Endodermal cell (in vitro differentiated cells): ENCODE data around the gene SEMA3D. TPM values are rescaled to one million over a fixed set of nuclear protein-coding genes. Genes with fewer than 3 reads are reported as not detected.

Source experiments
- DNase-seq: peaks from one replicate; pipeline ENCODE4 v3.0.0-alpha.2; 2017
- H3K27ac ChIP-seq: 2 replicates; pipeline ENCODE4 v1.5.1; 2013; ENCODE audit warnings: mild to moderate bottlenecking, low read depth, low read length, moderate library complexity
- H3K27me3 ChIP-seq: 2 replicates; pipeline ENCODE4 v1.6.1; 2013; ENCODE audit warnings: mild to moderate bottlenecking, low read length, moderate library complexity; ENCODE audit not compliant: insufficient read depth, control insufficient read depth, poor library complexity, severe bottlenecking
- H3K36me3 ChIP-seq: 2 replicates; pipeline ENCODE4 v1.7.0; 2013; ENCODE audit warnings: mild to moderate bottlenecking, low read length, moderate library complexity; ENCODE audit not compliant: control insufficient read depth, insufficient read depth
- H3K4me1 ChIP-seq: one replicate; pipeline ENCODE4 v1.7.0; 2013; ENCODE audit warnings: low read length; ENCODE audit not compliant: control insufficient read depth, insufficient read depth
- H3K4me3 ChIP-seq: 2 replicates; pipeline ENCODE4 v1.5.1; 2013; ENCODE audit warnings: mild to moderate bottlenecking, low read length, moderate library complexity
- H3K9ac ChIP-seq: 2 replicates; pipeline ENCODE4 v1.6.1; 2013; ENCODE audit warnings: mild to moderate bottlenecking, low read length, moderate library complexity; ENCODE audit not compliant: poor library complexity, severe bottlenecking; ENCODE audit errors: extremely low read depth
- H3K9me3 ChIP-seq: 2 replicates; pipeline ENCODE4 v1.6.1; 2013; ENCODE audit warnings: mild to moderate bottlenecking, low read length, moderate library complexity; ENCODE audit not compliant: control insufficient read depth
- H3K27ac Mint-ChIP-seq: 2 replicates; pipeline ENCODE4 v1.8.0; 2020; ENCODE audit warnings: mixed read lengths
- H3K27me3 Mint-ChIP-seq: 2 replicates; pipeline ENCODE4 v1.8.0; 2021; ENCODE audit warnings: mild to moderate bottlenecking, mixed read lengths; ENCODE audit not compliant: insufficient read depth
- H3K36me3 Mint-ChIP-seq: 2 replicates; pipeline ENCODE4 v1.8.0; 2020; ENCODE audit warnings: low read depth, mixed read lengths
- H3K4me1 Mint-ChIP-seq: 2 replicates; pipeline ENCODE4 v1.8.0; 2020; ENCODE audit warnings: mixed read lengths
- H3K4me3 Mint-ChIP-seq: 2 replicates; pipeline ENCODE4 v1.8.0; 2020; ENCODE audit warnings: mild to moderate bottlenecking, moderate library complexity, mixed read lengths
- H3K9me3 Mint-ChIP-seq: 2 replicates; pipeline ENCODE4 v1.8.0; 2020; ENCODE audit warnings: mild to moderate bottlenecking, mixed read lengths
- WGBS, 2 experiments: methylation state at CpG; one replicate each; pipeline versions ENCODE4 v1.1.5 to v1.1.7; 2013; ENCODE audit warnings: missing lambda C conversion rate in 2 of 2, mixed read lengths in 1 of 2; ENCODE audit not compliant: insufficient coverage in 1 of 2, insufficient read length in 1 of 2; 5-methylcytosine and 5-hydroxymethylcytosine counted together
- total RNA-seq, 2 donors: library from RNA; stranded (reverse); fragmentation: NEBNext Ultra II Directional in 1 of 2; extraction: Animal tissue kit (Norgen Biotek cat#: 25700) in 1 of 2; gene quantifications; 2 replicates in 1 of 2; 3 replicates in 1 of 2; pipeline ENCODE4 v1.2.1, GENCODE V29; 2021
- TF ChIP-seq, protein P1 (sequence below): fragments of 200-600 bp; sonication (generic); conservative IDR thresholded peaks from 2 replicates; pipeline ENCODE4 v1.5.0; 2021; ENCODE audit warnings: antibody characterized with exemption, mild to moderate bottlenecking

Gene SEMA3D
- total RNA-seq, 2 donors from 2014 or later, result 6.5 to 13.9 TPM

DNA sequence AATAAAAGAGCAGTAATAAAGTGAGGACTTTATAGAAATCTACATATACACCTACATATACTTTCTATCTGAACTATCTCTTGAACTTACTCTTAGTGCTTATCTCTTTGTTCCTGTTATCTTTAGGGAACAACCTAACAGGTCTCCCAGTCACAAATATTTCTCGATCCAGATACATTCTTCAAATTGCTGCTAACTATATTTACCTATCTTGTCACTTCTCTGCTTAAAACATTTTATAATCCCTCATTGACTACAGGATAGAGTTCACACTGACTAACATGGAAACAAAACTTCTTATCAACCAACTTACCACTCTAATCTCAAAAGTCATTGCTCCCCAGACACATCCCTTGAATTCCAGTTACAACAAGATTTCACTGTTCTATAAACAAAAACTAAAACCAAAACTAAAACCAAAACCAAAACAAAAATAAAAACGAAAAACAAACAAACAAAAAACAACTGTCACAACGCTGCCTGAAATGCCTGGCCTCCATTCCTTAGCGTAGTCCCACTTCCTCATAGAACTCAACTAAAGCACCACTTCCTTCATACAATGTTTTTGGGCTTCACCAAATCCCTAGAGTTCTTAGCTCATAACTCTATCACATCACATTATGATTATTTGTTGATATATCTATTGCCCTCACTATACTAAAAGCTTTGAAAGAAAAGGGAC lies 134.7 kb downstream of the SEMA3D start:
- Histone ChIP-seq H3K27me3 (no peaks in the 10 kb centered on the region), H3K9me3 (no peaks in the 10 kb centered on the region), H3K27ac (no peak overlapping the region), H3K36me3 (no peaks in the 10 kb centered on the region), H3K4me3 (no peak overlapping the region), H3K4me1 (peaks cover 5% of the 10 kb centered on the region), H3K9ac (no peak overlapping the region)
- H3K4me3 Mint-ChIP-seq, result no peak overlapping the region
- H3K36me3 Mint-ChIP-seq, result no peaks in the 10 kb centered on the region
- H3K27ac Mint-ChIP-seq, result no peak overlapping the region
- TF ChIP-seq, protein P1, sequence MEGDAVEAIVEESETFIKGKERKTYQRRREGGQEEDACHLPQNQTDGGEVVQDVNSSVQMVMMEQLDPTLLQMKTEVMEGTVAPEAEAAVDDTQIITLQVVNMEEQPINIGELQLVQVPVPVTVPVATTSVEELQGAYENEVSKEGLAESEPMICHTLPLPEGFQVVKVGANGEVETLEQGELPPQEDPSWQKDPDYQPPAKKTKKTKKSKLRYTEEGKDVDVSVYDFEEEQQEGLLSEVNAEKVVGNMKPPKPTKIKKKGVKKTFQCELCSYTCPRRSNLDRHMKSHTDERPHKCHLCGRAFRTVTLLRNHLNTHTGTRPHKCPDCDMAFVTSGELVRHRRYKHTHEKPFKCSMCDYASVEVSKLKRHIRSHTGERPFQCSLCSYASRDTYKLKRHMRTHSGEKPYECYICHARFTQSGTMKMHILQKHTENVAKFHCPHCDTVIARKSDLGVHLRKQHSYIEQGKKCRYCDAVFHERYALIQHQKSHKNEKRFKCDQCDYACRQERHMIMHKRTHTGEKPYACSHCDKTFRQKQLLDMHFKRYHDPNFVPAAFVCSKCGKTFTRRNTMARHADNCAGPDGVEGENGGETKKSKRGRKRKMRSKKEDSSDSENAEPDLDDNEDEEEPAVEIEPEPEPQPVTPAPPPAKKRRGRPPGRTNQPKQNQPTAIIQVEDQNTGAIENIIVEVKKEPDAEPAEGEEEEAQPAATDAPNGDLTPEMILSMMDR, result no peak
- WGBS, 2 experiments, result 76 to 92% methylated on average over 3 to 4 of the region's 4 CpGs
- no peaks in the 10 kb centered on the region for H3K27me3 Mint-ChIP-seq
- H3K4me1 Mint-ChIP-seq, result peaks cover 21% of the 10 kb centered on the region
- no peak for DNase-seq
- H3K9me3 Mint-ChIP-seq, result no peaks in the 10 kb centered on the region

DNA sequence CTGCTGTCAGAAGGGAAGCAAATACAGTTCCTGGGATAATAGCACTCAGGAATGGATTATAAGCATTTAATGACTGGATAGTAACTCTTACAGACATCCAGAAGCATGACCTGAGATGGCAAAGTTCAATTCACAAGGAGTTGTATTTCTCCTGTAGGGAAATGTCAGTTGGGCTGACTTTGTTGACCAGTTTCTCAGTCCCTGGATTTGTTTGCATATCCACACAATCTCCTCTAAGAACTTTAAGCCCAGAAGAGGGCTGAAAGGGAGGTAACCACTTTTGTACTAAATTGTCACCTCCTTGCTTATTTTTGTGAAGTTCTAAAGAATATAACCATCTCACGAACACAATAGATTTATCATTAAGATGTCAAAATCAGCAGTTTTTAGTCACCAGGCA lies 140.3 kb downstream of the SEMA3D start:
- Mint-ChIP-seq H3K27ac (no peak overlapping the region), H3K4me1 (peaks cover 13% of the 10 kb centered on the region), H3K4me3 (no peak overlapping the region), H3K27me3 (no peaks in the 10 kb centered on the region), H3K36me3 (no peaks in the 10 kb centered on the region), H3K9me3 (no peaks in the 10 kb centered on the region)
- TF ChIP-seq, protein P1, result no peak
- Histone ChIP-seq H3K9me3 (no peaks in the 10 kb centered on the region), H3K27ac (no peak overlapping the region), H3K4me3 (no peak overlapping the region), H3K36me3 (no peaks in the 10 kb centered on the region), H3K4me1 (peaks cover 6% of the 10 kb centered on the region), H3K27me3 (no peaks in the 10 kb centered on the region), H3K9ac (no peak overlapping the region)
- no peak for DNase-seq
- WGBS, 2 experiments, result 86% methylated on average over 1 of the region's 1 CpG; no CpG with 5 or more reads in 1 of the 2 experiments

DNA sequence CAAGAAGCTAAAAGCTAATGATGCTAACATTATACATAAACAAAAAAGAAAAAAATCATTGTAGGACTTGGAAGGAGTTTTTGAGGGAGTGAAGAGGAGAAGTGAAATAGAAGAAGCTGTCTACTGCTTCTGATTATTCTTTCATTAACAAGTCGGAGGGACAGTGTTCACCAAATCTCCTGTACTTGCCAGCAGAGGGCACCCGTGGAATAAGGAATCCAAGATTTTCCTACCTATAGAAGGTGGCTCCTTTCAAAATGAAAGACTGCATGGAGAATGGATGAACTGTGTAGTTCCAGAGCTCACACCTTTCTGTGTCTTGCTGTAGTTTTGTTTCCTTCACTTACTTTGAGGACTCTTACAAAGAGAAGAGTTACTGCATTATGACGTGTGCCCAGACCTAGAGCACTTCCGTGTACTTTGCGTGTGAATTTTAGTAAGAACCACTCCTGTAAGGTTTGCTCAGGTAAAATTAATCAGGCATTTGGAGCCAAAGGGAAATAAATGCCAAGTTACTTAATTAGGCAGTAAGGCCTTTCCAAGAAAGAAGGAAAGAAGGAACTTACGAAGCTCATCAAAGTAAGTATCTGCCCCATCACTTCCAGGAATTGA lies 145.1 kb downstream of the SEMA3D start:
- no peak overlapping the region for H3K9ac ChIP-seq
- H3K27me3 Mint-ChIP-seq, result no peaks in the 10 kb centered on the region
- H3K9me3 Mint-ChIP-seq, result no peaks in the 10 kb centered on the region
- H3K27me3 ChIP-seq, result no peaks in the 10 kb centered on the region
- H3K27ac Mint-ChIP-seq, result no peak overlapping the region
- peak; percentile 91 for DNase-seq
- no peaks in the 10 kb centered on the region for H3K36me3 ChIP-seq
- WGBS, 2 experiments, result 56 to 65% methylated on average over 4 to 6 of the region's 6 CpGs
- no peaks in the 10 kb centered on the region for H3K36me3 Mint-ChIP-seq
- H3K4me3 Mint-ChIP-seq, result no peak overlapping the region
- TF ChIP-seq, protein P1, result peak; percentile 93
- no peak overlapping the region for H3K4me3 ChIP-seq
- H3K4me1 Mint-ChIP-seq, result peaks cover 6% of the 10 kb centered on the region
- H3K9me3 ChIP-seq, result no peaks in the 10 kb centered on the region
- H3K4me1 ChIP-seq, result peaks cover 6% of the 10 kb centered on the region
- no peak overlapping the region for H3K27ac ChIP-seq
